NCI-H187 (cell line): ENCODE measurements around the gene RAB13.
A peak's percentile ranks its signal among the peaks of the same experiment; 100 is the strongest.

Experiments
- DNase-seq, 2 experiments: peaks; one replicate each; lab custom pipeline; 2025; lab: John Stamatoyannopoulos, UW

RAB13 gene

DNA sequence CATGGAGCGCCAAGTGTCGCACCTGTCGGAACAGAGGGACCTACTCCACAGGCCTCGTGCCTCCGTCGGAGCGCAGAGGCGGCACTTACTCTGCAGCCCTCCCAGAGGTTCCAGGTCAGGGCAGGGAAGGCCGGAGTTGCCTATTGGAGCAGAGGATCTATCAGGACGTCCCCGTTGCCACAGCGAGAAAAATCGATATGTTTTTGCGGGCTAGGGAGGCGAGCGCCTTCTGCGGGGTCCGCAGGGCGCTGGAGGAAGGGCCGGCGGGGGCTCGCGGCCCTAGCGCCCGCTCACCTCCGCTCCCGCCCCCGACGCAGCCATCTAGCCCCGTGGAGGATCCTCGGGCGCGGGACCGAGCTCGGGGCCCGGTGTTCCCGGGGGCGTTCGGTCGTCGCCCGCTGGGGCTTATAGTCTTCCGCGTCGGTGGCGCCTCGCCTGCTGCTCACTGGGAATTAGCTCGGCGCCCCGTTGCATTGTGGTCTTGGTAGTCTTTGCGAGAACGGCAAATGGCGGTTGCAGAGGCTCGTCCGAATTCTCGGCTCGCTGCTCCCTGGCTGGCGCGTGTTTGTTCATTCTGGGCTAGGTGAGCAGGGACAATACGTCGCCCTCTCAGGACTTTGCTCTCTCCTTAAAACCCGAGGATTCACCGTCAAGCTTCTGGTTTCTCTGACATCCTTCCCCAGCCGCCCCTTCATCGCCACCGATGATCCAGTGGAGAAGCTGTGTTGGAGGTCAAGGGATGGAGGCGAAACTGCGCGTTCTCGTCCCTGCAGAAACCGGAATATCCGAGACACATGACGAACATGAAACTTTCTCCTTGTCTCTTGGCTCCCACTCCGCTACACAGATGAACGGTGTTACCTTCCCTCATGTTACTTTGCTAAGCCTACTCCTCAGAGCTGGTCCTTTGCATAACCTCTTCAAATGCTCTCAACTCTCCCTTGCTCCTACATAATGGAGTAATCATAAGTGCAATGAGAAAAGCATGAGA is 8.6 kb downstream of the RAB13 start, which contains the start of gene JTB:
JTB (minus strand) TSS at position 425 of the 991 bp plus-strand sequence; CDS start at position 3, 422 bp downstream.
- peak; percentile 91 to 94 for DNase-seq

DNA sequence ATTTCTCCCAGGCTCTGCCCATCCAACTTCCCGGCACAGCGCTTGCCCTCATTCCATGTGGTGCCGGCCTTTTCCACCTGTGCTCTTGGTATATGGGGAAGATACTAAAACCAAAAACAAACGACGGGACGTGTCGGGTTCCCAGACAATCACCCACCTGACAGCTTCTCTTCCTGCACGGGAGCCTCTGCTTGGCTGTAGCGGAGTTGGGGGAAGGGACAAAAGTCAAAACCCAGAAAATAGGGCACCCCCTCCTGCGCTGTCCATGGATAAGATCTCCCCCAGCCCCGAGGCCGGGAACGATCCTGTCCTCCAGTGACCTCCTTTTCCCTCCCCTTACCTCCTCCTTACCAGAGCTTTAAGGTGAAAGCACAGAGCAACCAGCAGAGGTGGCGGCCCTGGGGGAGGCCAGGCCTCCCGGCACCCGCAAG is 9.3 kb downstream of the RAB13 start:
- no peak for DNase-seq

DNA sequence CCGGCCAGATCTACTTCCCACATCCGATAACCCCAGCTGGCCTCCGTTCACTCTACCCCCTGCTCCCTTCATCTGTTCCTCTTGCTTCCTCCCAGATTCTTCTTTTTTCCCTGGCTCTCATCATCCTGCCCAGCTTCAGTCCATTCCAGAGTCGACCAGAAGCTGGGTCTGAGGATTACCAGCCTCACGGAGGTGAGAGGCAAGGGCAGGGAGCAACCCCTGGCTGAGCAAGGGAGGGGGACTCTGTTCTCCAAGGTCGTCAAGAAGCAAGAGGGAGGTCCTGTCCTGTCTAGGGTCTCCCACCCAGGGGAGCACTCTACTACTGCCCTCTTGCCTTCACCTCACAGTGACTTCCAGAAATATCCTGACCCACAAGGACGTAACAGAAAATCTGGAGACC is 12.6 kb downstream of the RAB13 start:
- DNase-seq, result no peak

DNA sequence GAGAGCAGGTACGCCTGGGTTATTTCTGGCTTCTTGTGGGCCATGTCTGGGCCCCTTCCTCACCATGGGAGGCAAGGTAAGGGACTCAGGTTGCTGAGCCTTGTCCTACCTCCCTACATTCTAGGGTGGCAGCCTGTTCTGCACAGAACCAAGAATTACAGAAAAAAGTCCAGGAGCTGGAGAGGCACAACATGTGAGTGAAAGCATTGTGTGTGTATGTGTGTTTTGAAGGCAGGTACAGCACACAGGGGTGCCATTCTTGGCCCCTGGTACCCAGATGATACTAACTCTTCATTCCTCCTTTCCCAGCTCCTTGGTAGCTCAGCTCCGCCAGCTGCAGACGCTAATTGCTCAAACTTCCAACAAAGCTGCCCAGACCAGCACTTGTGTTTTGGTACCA is 13.1 kb downstream of the RAB13 start:
- DNase-seq, result no peak

DNA sequence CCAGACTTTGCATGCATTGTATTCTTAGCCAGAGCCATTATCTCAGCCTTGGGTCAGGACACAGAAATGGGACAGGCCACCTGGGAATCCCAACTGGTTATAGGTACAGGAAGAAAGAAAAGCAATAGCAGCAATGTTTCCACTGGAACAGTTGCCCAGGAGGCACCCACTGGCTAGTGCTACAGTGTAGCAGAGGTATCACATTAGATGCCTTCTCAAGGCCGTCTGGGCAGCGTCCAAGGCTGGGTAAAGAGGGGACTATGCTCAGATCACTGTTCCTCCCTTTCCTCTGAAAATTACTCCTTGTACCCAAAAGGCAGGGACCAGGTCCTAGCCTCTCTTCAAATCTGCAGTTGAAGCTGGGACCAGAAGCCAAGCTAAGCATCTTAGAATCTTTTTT is 15.8 kb downstream of the RAB13 start:
- no peak for DNase-seq

DNA sequence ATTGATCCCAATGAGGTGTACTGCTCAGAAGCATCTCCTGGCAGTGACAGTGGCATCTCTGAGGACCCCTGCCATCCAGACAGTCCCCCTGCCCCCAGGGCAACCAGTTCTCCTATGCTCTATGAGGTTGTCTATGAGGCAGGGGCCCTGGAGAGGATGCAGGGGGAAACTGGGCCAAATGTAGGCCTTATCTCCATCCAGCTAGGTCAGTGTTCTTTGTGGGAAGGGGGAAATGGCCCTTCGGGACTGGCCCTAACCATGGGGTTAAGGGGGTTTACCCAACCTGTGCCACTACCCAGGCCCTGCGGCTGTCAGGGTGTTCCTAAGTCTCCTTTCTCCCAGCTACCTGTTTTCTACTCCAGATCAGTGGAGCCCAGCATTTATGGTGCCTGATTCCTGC is 17.2 kb downstream of the RAB13 start:
- no peak for DNase-seq

DNA sequence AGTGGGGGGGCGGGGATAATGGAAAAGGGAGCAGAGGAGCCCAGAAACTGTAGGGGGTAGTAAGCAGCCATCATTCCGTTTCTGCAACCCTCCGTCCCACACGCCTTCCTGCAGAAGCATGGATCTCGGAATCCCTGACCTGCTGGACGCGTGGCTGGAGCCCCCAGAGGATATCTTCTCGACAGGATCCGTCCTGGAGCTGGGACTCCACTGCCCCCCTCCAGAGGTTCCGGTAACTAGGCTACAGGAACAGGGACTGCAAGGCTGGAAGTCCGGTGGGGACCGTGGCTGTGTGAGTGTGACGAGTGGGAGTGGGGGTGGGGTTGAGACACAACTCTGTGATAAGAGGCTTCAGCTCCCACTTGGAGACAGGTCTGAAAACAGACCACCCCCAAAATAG is 17.7 kb downstream of the RAB13 start:
- DNase-seq, result peak in 1 of 2 experiments; percentile 76

DNA sequence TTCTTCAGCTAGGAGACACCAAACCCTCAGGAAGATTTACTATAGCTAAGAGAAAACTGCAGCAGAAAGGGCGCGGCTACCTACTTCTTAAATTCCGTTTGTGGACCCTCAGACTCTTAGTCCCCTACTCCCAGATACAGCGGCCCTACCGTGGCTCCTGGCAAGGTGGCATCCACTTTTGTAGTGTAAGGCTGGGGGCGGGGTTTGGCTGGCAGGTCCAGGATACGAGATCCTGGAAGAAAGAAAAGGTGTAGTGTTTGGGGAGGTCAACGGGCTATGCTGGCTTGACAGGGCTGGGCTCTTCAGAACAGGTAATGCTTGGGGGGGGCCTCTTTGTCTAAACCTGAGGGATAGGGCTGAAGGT is 18.2 kb downstream of the RAB13 start:
- peak in 1 of 2 experiments; percentile 72 for DNase-seq

DNA sequence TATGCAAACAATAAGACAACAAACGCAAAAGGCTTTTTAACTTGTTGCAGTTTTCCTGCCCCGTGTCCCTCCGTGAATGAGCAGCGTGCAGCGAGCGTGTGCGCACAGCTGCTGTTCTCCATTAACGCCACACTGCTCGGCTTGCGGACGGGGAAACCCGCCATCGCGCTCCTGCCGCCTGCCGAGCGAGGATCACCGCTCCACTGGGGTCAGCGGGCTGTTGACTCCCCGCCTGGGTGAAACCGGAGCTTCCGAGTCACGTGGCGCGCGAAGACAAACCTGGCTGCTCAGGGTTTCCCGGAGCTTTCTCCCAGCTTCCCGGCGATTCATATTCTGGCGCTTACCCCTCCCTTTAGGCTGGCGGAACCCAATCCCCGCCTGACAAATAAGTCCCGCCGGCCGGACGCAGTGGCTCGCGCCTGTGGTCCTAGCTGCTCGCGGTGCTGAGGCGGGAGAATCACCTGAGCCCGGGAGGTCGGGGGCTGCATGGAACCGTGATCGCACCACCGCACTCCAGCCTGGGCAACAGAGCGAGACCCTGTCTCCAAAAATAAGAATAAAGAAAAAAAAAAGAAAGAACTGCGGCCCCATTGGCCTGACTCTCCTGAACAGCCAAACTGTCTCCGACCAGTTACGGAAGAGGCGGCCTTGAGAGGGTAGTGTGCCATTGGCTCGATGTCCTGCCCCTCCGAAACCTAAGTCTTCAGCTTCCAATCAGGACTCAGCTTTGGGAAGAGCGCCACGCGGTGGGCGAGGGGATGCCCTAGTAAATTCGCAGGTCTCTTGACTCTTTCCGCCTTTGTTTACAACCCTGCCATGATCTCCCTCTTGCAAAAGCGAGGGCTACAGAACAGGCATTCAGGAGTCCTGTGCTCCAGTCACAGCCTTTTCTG is 18.8 kb downstream of the RAB13 start, which contains the start of gene CREB3L4:
CREB3L4 (plus strand) TSS at position 796 of the 893 bp plus-strand sequence. CDS start 624 bp downstream, outside the sequence.
- peak; percentile 99 for DNase-seq

DNA sequence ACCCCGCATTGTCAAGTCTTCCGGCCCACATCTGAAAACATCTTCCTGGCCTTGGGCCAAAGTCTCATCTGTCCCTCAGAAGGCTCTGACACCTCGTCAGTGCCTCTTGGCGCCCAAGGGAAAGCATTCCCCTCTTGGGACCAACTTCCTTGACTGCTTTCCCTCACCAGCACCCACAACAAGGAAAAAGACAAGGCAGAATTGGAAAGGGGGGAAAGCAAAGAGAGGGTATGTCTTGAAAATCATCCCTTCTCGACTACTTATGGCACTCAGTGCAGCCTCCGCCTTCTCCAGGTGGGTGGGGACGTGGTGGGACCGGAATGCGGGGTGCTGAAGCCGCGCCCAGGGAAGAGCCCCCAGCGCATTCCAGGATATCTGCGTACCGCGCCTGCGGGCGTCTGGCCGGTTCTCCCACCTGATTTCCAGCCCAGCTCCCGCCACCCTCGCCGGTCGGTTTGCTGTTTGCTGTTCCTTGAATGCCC is 22.2 kb downstream of the RAB13 start:
- no peak for DNase-seq

DNA sequence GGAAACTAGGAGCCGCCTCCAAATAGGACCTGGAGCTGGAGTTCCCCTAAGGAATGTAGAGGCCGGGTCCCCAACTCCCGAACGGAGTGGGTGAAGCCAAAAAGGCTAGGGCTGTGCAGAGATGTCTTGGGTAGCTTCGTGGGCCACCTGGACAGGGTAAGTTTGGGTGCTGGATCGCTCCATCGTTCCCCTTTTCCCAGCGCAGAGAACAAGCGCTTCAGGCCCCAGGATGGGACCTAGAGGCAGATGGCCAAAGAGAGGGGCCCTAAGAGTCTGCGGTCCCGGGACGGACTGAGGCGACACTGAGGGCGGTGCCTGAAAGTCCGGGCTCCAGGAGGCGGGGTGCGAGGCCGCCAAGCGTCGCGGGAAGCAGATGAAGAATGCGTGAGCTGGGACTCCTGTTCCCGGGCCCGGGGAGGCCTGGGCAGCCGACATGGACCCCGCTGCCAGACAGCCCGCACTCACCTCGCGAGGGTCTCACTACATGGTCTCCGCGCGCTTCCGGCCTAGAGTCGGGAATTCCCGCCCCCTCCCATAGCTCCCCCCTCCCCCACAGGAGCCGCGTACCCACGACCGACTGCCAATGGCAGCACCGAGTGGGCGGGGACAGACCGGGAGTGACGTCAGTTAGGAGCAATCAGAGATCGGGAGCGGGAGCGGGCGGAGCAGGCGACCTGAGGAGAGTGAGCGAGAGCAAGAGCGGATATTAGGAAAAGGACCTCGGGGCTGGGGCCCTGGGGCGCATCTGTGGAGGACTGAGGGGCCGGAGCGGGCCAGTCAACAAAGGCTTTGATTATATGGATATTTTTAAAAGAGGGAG is 22.9 kb downstream of the RAB13 start, which contains the start of gene SLC39A1:
SLC39A1 (minus strand) TSS at position 508 of the 820 bp plus-strand sequence. CDS start 822 bp downstream, outside the sequence.
- peak; percentile 99 to 100 for DNase-seq

DNA sequence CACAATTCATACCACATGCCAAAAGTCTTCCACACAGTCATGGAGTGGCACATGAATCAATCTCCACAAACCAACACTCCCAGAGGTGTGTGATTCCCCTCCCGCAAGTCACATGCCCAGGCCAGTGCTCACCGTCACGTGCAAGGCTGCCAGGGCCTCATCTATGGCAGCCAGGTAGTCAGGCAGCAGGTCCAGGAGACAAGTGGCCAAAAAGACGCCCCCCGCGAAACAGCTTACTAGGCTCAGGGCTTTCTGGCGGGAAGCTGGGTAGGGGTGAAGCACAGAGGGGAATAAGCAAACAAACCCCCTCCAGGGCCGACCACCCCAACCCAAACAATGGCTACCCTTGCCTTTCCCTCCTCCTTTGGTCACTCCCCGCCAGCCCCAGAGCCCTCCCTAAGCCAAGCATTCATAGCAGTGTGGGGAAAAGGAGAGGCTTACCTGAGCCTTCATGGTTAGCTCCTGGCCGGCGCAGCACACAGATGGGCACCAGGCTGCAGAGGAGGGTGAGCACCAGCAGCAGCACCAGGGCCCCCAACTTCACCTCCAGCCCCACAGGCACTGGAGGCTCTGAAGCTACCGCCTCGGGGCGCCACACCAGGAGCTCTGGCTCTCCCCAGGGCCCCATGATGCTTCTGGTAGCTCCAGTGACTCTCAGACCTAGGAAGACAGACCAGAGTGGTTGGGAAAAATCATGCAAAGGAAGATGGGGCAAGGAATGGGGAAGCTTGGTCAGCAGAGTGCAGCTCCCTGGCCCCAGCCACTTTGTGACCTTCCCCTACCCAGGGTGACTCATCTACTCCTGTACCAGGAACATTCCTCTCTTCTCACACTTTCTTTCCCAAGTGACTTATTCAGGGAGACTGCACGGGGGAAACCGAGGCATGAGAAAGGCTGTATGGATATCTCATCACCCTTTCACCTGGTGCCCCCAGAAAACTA is 23.8 kb downstream of the RAB13 start:
- DNase-seq, result no peak

DNA sequence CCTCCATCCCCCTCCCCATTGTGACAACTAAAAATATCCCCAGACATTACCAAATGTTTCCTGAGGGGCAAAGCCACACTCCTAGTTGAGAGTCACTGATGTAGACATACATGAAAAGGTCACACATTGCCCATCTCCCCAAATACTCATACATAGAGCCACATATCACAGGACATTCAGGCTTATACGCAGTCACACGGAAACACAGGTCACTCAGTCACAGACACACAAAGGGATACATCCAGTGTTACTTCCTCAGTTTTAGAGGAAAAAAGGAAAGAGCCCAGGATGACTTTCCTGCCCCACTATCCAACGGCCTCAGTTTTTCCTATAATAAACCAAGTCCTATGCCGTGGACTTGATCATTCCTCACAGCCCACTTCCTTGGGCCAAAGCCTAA is 24.7 kb downstream of the RAB13 start:
- no peak for DNase-seq

DNA sequence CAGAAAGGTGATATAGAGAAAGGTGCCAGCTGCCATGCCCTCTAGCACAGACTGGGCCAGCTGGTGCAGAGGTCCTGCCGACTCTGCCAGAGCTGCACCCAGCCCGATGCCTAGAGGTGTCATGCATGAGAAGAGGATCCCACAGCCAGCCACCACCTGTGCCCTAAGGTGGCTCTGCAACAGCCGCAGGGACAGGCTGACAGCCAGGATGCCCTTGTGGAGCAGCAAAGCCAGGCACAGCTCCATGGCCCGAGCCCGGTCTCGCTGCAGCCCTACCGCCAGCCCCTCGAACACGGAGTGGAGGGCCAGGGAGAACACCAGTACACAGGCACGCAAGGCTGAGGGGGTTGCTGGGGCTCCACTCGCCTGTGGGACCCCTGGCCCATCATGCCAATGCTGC is 25.9 kb downstream of the RAB13 start:
- no peak for DNase-seq

DNA sequence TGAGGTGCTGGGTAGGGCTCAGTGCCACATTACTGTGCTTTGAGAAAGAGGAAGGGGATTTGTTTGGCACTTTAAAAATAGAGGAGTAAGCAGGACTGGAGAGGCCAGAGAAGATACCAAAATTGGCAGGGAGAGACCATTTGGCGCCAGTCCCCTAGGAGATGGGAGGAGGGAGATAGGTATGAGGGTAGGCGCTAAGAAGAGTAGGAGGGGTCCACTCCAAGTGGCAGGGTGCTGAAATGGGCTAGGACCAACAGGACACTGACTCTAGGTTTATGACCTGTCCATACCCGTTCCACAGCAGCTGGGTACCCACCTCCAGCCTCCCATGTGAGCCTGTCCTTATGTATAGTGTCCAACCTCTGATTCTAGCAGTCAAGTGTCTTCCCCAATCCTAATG is 26.7 kb downstream of the RAB13 start:
- no peak for DNase-seq

DNA sequence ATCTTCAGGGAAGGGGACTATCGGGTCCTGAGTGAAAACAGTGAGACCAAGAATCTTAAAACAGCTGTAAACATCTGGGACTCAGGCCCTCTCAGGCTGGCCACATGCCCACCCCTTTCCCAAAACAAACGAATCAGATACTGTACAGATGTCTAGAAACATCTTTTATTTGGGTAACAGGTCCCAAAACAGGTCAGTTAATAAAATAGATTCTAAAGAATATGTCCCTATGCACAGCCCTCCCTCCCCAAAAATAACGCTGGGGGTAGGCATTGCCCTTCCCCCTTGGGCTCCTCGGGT is 27.2 kb downstream of the RAB13 start:
- DNase-seq, result no peak

DNA sequence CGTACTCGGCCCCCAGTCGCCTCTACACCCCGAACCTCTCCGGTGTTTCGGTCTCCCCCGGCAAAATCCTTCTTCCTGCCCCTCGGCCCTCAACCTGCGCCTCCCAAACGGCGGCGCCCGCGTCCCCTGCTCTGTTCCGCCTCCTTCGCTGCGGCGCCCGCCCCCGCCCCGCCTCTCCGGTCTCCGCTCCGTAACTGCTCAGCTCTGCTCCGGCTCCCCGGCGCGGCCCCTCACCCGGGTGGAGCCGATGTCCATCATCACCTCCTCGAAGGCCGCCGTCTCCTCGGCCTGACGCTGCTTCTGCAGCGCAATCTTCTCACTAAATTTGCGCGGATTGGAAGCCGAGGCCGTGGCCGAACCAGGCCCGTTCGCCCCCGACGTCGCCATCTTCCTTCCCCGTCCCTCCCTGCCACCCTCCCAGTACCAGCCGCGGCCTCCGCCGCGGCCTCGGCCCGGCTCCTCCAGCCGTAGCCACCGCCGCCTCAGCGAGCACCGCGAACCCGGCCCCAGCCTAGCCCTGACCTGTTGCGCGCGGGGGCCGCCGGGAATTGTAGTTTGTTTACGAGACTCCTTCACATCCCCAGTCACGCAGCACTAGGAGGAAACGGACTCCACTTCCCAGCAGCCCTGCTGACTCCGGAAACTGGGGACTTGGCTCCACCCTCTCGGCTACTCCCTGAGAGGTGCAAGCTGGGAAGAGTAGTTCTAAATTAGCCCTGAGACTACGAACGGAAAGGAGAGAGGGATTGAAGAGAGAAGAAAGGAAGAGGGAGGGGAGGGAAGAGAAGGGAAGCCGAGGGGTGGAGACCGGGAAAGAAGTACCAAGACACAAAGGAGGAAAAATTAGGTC is 27.8 kb downstream of the RAB13 start, which contains the start of gene CRTC2:
CRTC2 (minus strand) TSS at position 502 of the 850 bp plus-strand sequence; CDS start at position 387, 115 bp downstream.
- DNase-seq, result peak; percentile 99

DNA sequence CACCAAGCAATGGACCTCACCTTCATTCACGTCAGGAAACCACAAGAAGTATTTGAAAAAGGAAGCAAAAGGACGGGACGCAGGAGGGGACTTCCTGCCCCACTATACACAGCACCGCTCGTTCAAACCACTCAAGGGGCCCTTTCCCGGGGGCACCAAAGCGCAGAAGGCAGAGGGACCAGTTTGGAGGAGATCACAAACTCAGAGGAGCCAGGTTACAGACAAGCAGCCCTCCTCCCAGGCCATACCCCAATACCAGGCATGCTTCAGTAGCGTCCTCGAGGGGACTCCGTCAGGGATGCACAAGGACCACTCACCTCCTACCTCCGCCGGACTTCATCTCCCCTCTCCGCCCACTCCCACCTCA is 28.4 kb downstream of the RAB13 start:
- no peak for DNase-seq

DNA sequence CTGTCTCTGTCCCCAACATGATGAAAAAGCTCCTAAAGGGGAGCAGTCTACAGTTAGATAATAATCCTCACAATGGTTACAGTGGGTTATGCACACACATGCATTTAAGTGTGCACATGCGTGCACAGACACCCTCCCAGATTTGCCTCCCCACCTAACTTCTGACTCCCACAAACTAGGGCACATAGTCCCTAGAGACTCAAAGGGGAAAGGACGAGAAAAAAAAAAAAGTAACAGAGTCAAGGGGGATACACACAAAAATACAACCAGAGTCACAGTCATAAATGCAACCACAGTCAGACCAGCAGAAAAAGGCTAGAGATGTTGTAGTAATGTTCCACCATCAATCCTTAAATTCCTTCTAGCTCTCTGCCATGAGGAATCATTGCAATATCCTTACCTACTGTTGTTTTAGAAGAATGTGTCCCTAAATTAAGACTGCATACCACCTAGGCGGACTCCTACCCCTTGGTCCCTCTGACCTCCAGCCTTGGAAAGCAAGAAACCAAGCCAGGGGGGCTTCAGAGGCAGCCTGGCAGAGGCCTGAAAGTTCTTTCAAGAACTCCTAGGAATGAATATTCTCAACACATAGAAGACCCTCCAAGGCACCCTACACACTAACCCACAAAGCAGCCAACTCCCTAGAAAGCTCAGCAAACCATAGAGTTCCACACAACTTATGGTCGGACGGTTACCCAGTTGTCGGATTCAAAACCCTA is 29.0 kb downstream of the RAB13 start:
- no peak for DNase-seq
